HG03439 (cell line): Measurements from ENCODE around the gene GRIK3.

ENCODE experiments used
- ATAC-seq: cut with Tn5 transposase; IDR thresholded peaks from one replicate; pipeline ENCODE4 v1.9.1; 2021; ENCODE audit warnings: mild to moderate bottlenecking, moderate library complexity; ENCODE audit not compliant: unreplicated experiment

GRIK3 gene

GRCh38 chr1:36859926-36860325 is 174.4 kb downstream of the GRIK3 start:
- no peak for ATAC-seq

GRCh38 chr1:36858981-36859380 is 175.3 kb downstream of the GRIK3 start:
- ATAC-seq, result no peak

GRCh38 chr1:36858553-36858952 is 175.8 kb downstream of the GRIK3 start:
- ATAC-seq, result no peak

GRCh38 chr1:36857754-36858153 is 176.6 kb downstream of the GRIK3 start:
- no peak for ATAC-seq

- ATAC-seq, result no peak
Observed at GRCh38 chr1:36855699-36856494, 178.4 kb downstream of the GRIK3 start.

- ATAC-seq, result no peak
Observed at GRCh38 chr1:36853638-36854037, 180.7 kb downstream of the GRIK3 start.

GRCh38 chr1:36852586-36852985 is 181.7 kb downstream of the GRIK3 start:
- no peak for ATAC-seq

- ATAC-seq, result no peak
Observed at GRCh38 chr1:36851595-36851994, 182.7 kb downstream of the GRIK3 start.

GRCh38 chr1:36851087-36851486 is 183.2 kb downstream of the GRIK3 start:
- ATAC-seq, result no peak

GRCh38 chr1:36849956-36850355 is 184.4 kb downstream of the GRIK3 start:
- ATAC-seq, result no peak

- ATAC-seq, result no peak
Observed at GRCh38 chr1:36847761-36848160, 186.6 kb downstream of the GRIK3 start.

GRCh38 chr1:36847186-36847585 is 187.1 kb downstream of the GRIK3 start:
- ATAC-seq, result no peak

GRCh38 chr1:36846357-36846756 is 188.0 kb downstream of the GRIK3 start:
- no peak for ATAC-seq

GRCh38 chr1:36845802-36846201 is 188.5 kb downstream of the GRIK3 start:
- no peak for ATAC-seq

- ATAC-seq, result no peak
Observed at GRCh38 chr1:36844917-36845316, 189.4 kb downstream of the GRIK3 start.

- ATAC-seq, result no peak
Observed at GRCh38 chr1:36843906-36844610, 190.3 kb downstream of the GRIK3 start.

- ATAC-seq, result no peak
Observed at GRCh38 chr1:36843027-36843426, 191.3 kb downstream of the GRIK3 start.

- no peak for ATAC-seq
Observed at GRCh38 chr1:36842448-36842847, 191.9 kb downstream of the GRIK3 start.

- no peak for ATAC-seq
Observed at GRCh38 chr1:36839485-36839884, 194.8 kb downstream of the GRIK3 start.

- ATAC-seq, result no peak
Observed at GRCh38 chr1:36838888-36839287, 195.4 kb downstream of the GRIK3 start.

- ATAC-seq, result no peak
Observed at GRCh38 chr1:36836916-36837315, 197.4 kb downstream of the GRIK3 start.

GRCh38 chr1:36836196-36836883 is 198.0 kb downstream of the GRIK3 start:
- ATAC-seq, result no peak
